ENCODE measurements around the gene NAALADL2.

The NAALADL2 gene

DNA sequence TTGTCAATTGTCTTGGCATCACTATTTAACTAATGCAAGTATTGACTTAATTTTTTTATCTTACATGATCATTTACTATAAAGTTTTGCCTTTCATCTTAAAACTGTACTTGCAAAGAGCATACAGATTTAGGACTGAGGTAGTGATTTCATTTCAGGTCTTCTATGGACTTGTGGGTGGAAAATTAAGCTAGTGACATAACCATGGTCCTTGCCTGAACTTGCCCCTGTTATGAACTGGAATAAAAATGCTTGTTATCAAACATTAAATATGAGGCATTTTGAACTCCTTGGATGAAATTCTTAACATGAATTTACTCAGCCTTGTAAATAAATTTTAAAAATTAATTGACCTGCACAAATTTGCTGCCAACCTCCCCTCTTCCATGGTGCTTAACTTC lies 712.0 kb downstream of the NAALADL2 start:
- Histone ChIP-seq H3K36me3 (ENCODE audit: control insufficient read depth, insufficient read depth, low read length) (no peaks in the 10 kb centered on the region), H3K27me3 (ENCODE audit: control insufficient read depth, insufficient read depth, low read length) (no peaks in the 10 kb centered on the region), H3K9me3 (ENCODE audit: control insufficient read depth, low read length) (no peaks in the 10 kb centered on the region), H3K4me3 (ENCODE audit: low read length) (no peak overlapping the region), H3K4me1 (ENCODE audit: control insufficient read depth, insufficient read depth, low read length) (no peaks in the 10 kb centered on the region), H3K9ac (ENCODE audit: low read length) (no peak overlapping the region)

DNA sequence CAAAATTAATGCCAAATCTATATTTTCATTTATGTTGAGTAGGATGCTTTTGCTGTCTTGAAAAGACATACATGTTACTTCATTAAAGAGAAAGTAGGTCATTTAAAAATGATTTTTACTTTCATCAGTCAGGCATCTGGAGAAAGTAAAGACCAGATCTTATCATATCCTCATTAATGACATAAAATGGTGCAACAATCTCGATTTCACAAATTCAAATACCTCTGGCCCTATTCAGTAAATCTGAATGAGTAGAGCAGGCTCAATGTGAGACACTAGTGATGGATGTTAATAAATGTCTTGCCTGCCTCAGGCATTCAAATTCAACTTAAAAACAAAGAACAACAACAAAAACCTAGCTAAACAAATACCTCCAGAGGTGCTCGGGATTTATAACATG lies 714.1 kb downstream of the NAALADL2 start:
- Histone ChIP-seq H3K9me3 (ENCODE audit: control insufficient read depth, low read length) (no peaks in the 10 kb centered on the region), H3K36me3 (ENCODE audit: control insufficient read depth, insufficient read depth, low read length) (no peaks in the 10 kb centered on the region), H3K4me3 (ENCODE audit: low read length) (no peak overlapping the region), H3K4me1 (ENCODE audit: control insufficient read depth, insufficient read depth, low read length) (no peaks in the 10 kb centered on the region), H3K27me3 (ENCODE audit: control insufficient read depth, insufficient read depth, low read length) (no peaks in the 10 kb centered on the region), H3K9ac (ENCODE audit: low read length) (no peak overlapping the region)

DNA sequence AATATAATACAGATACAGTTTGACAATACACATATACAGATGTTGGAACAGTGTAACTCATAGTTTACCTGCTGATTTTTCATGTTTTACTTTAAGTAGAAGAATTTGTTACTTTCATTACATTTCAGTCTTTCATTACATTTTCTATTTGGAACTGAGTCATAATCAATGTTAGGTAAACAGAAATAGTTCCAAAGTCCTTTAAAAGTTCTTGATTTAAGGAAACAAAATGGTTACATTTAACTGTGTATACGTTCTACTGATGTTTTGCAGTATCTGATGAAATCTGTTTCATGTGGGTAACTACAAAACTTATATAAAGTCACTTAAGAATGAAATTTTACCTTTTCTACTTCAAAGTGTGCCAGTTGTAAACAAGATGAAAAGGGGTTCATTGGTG lies 721.2 kb downstream of the NAALADL2 start:
- Histone ChIP-seq H3K9ac (ENCODE audit: low read length) (no peak overlapping the region), H3K36me3 (ENCODE audit: control insufficient read depth, insufficient read depth, low read length) (no peaks in the 10 kb centered on the region), H3K27me3 (ENCODE audit: control insufficient read depth, insufficient read depth, low read length) (no peaks in the 10 kb centered on the region), H3K4me1 (ENCODE audit: control insufficient read depth, insufficient read depth, low read length) (no peaks in the 10 kb centered on the region), H3K9me3 (ENCODE audit: control insufficient read depth, low read length) (no peaks in the 10 kb centered on the region), H3K4me3 (ENCODE audit: low read length) (no peak overlapping the region)

DNA sequence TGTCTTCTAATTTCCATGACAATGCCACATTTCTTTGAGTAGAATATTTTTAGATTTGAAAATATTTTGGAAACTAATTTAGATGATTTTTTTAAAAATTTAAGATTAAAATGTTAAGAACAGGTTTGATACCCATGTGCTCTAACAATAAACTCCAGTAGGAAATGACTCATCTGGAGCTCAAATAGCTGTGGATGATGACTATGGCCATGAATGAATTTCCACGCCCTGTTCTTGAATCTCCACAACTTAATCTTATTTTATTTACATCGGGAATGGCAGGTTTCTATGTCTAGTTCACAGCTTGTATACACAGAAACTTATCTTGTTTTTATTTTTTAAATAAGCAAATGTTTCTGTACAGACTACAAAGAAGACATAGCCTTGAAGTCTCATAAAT lies 726.8 kb downstream of the NAALADL2 start:
- H3K4me1 ChIP-seq (ENCODE audit: control insufficient read depth, insufficient read depth, low read length), result no peaks in the 10 kb centered on the region
- no peaks in the 10 kb centered on the region for H3K9me3 ChIP-seq (ENCODE audit: control insufficient read depth, low read length)
- no peaks in the 10 kb centered on the region for H3K36me3 ChIP-seq (ENCODE audit: control insufficient read depth, insufficient read depth, low read length)
- H3K27me3 ChIP-seq (ENCODE audit: control insufficient read depth, insufficient read depth, low read length), result no peaks in the 10 kb centered on the region
- no peak overlapping the region for H3K4me3 ChIP-seq (ENCODE audit: low read length)
- H3K9ac ChIP-seq (ENCODE audit: low read length), result no peak overlapping the region

DNA sequence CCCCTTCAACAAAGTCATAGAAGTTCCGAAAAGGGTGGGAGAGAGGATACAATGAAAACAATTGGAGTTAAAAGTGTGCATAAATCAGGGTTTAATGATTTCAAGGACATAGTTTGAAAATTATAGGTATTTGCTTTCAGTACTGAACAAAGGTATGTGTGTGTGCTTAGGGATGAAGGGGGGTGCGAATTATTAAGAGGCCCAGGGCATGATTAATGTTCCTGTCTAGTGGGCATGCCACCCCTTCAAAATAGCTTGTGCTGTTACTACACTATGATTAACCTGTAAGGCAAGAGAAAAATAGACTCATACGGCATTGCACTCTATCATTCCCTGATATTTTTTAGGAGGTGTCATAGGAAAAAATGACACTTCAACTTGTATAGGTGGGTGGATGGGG lies 731.6 kb downstream of the NAALADL2 start:
- Histone ChIP-seq H3K9me3 (ENCODE audit: control insufficient read depth, low read length) (no peaks in the 10 kb centered on the region), H3K9ac (ENCODE audit: low read length) (no peak overlapping the region), H3K27me3 (ENCODE audit: control insufficient read depth, insufficient read depth, low read length) (no peaks in the 10 kb centered on the region), H3K4me3 (ENCODE audit: low read length) (no peak overlapping the region), H3K36me3 (ENCODE audit: control insufficient read depth, insufficient read depth, low read length) (no peaks in the 10 kb centered on the region), H3K4me1 (ENCODE audit: control insufficient read depth, insufficient read depth, low read length) (no peaks in the 10 kb centered on the region)

DNA sequence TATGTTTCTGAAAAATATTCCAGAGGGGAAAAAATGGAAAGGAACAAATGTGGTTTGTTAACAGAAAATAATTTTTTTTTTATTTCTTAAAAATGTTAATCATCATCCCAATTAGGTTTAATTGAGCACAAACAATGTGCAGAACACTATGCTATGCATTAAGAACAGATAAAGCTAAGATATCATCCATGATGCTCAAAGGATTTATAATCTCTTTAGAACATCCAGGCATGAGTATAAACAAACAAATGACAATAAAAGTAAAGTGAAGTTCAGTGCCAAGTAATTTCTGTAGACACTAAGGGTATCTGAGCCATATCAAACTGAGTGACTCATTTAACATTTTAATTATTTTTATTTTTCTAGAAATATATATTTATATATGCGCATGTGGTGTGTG lies 732.2 kb downstream of the NAALADL2 start:
- Histone ChIP-seq H3K4me1 (ENCODE audit: control insufficient read depth, insufficient read depth, low read length) (no peaks in the 10 kb centered on the region), H3K9ac (ENCODE audit: low read length) (no peak overlapping the region), H3K36me3 (ENCODE audit: control insufficient read depth, insufficient read depth, low read length) (no peaks in the 10 kb centered on the region), H3K4me3 (ENCODE audit: low read length) (no peak overlapping the region), H3K27me3 (ENCODE audit: control insufficient read depth, insufficient read depth, low read length) (no peaks in the 10 kb centered on the region), H3K9me3 (ENCODE audit: control insufficient read depth, low read length) (no peaks in the 10 kb centered on the region)

DNA sequence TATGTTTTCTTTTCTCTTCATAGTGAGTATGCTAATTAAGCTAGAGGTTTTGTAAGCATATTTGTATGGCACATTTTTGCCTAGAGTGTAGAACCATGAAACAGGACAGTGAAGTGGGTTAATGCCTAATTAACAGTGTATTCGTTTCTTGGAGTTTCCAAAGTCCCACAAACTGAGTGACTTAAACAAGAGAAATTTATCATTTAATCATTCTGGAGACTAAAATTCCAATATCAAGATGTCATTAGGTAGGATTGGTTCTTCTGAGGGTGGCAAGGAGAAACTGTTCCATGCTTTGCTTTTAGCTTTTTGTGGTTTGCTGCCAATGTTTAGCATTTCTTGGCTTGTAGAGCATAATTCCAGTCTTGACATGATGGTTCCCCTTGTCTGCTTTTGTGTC lies 734.2 kb downstream of the NAALADL2 start:
- H3K9me3 ChIP-seq (ENCODE audit: control insufficient read depth, low read length), result no peaks in the 10 kb centered on the region
- no peaks in the 10 kb centered on the region for H3K36me3 ChIP-seq (ENCODE audit: control insufficient read depth, insufficient read depth, low read length)
- no peaks in the 10 kb centered on the region for H3K4me1 ChIP-seq (ENCODE audit: control insufficient read depth, insufficient read depth, low read length)
- H3K4me3 ChIP-seq (ENCODE audit: low read length), result no peak overlapping the region
- no peak overlapping the region for H3K9ac ChIP-seq (ENCODE audit: low read length)
- no peaks in the 10 kb centered on the region for H3K27me3 ChIP-seq (ENCODE audit: control insufficient read depth, insufficient read depth, low read length)

DNA sequence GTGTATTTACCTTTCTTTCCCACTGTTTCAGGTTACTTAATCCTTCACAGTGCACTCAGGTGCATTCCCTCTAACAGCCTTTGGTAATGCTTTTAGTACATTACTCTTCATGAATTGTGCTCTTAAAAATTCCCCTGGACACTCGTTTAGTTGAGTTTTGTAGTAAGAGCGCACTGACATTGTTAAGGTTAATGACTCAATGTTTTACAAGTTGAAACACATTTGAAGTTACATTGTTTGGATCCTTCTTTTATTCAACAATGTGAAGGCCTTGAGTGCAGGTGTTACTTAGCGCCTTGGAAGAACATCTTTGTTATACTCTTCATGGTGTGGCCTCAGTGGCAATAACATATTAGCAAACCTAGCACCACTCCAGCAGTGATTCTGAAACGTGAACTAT lies 739.6 kb downstream of the NAALADL2 start:
- Histone ChIP-seq H3K27me3 (ENCODE audit: control insufficient read depth, insufficient read depth, low read length) (no peaks in the 10 kb centered on the region), H3K4me1 (ENCODE audit: control insufficient read depth, insufficient read depth, low read length) (no peaks in the 10 kb centered on the region), H3K9me3 (ENCODE audit: control insufficient read depth, low read length) (no peaks in the 10 kb centered on the region), H3K9ac (ENCODE audit: low read length) (no peak overlapping the region), H3K4me3 (ENCODE audit: low read length) (no peak overlapping the region), H3K36me3 (ENCODE audit: control insufficient read depth, insufficient read depth, low read length) (no peaks in the 10 kb centered on the region)

DNA sequence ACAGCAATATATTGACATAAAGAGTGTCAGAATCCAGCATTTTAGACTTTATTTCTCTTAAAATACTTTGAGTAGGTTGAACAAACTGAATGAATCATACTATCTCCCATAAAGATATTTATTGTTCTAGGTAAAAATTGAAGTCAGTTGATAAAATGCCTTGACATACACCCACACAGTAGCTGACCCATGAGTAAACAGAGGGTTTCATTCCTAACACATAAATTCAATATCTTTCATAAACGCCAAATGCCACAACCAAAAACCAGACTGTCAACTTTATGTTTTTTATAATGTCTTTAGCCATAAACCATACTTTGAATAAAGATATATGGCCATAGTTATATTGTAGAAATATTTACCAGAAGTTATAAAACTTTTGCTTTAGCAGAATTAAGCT lies 742.4 kb downstream of the NAALADL2 start:
- Histone ChIP-seq H3K9ac (ENCODE audit: low read length) (no peak overlapping the region), H3K9me3 (ENCODE audit: control insufficient read depth, low read length) (no peaks in the 10 kb centered on the region), H3K4me1 (ENCODE audit: control insufficient read depth, insufficient read depth, low read length) (no peaks in the 10 kb centered on the region), H3K36me3 (ENCODE audit: control insufficient read depth, insufficient read depth, low read length) (no peaks in the 10 kb centered on the region), H3K27me3 (ENCODE audit: control insufficient read depth, insufficient read depth, low read length) (no peaks in the 10 kb centered on the region), H3K4me3 (ENCODE audit: low read length) (no peak overlapping the region)

DNA sequence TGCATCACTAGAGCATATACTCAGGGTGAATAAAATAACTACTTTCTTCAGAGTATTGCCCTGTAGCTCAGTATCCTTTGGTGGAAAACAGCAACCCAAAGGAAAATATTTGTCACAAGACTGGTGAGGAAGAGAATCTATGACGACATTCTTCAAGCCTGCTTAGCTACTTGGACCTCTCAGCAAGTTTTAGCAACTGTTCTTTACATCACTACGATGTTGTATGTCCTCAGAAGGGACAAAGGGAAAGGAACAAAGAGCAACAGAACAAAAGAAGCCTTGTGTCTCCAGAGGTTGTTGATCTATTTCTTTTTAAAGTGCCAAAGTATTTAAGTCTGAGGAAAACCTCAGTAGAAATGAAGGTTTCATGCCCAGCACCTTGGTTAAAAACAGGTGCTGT lies 746.7 kb downstream of the NAALADL2 start:
- Histone ChIP-seq H3K9ac (ENCODE audit: low read length) (no peak overlapping the region), H3K27me3 (ENCODE audit: control insufficient read depth, insufficient read depth, low read length) (no peaks in the 10 kb centered on the region), H3K9me3 (ENCODE audit: control insufficient read depth, low read length) (no peaks in the 10 kb centered on the region)

DNA sequence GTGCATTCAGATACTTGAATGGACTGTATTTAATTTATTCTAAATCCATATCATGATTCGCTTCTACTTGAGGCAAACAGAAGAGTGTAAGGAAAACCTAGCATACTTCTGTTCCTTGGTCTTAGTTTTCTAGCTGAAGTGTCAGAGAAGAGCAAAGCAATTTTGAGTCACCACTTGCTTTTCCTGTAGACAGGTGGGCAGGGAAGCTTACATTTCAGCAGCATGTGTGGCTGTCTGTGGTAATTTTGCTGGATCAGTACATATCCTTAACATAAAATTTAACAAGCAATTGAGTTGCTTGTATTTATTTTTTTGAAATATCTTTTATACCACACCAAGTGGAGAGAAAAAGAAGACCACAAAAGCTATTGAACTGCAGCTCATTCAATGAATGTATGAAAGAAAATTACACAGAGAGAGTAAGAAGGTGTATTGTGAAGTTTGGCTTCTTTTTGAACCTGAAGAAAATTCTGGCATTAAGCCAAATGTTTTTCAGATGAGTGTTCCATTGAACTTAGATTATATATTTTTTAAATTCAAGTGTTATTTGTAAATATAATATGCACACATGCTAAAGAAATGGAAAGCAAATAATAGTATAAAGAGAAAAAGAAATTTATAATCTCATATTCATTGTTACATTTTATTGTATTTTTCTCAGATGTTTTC lies 747.6 kb downstream of the NAALADL2 start:
- Histone ChIP-seq H3K4me3 (ENCODE audit: low read length) (no peak overlapping the region), H3K9me3 (ENCODE audit: control insufficient read depth, low read length) (no peaks in the 10 kb centered on the region), H3K4me1 (ENCODE audit: control insufficient read depth, insufficient read depth, low read length) (no peaks in the 10 kb centered on the region), H3K9ac (ENCODE audit: low read length) (no peak overlapping the region), H3K27me3 (ENCODE audit: control insufficient read depth, insufficient read depth, low read length) (no peaks in the 10 kb centered on the region), H3K36me3 (ENCODE audit: control insufficient read depth, insufficient read depth, low read length) (no peaks in the 10 kb centered on the region)

More for the DNA sequence above, 746.7 kb downstream of the NAALADL2 start:
- Histone ChIP-seq H3K36me3 (ENCODE audit: control insufficient read depth, insufficient read depth, low read length) (no peaks in the 10 kb centered on the region), H3K4me3 (ENCODE audit: low read length) (no peak overlapping the region), H3K4me1 (ENCODE audit: control insufficient read depth, insufficient read depth, low read length) (no peaks in the 10 kb centered on the region)

DNA sequence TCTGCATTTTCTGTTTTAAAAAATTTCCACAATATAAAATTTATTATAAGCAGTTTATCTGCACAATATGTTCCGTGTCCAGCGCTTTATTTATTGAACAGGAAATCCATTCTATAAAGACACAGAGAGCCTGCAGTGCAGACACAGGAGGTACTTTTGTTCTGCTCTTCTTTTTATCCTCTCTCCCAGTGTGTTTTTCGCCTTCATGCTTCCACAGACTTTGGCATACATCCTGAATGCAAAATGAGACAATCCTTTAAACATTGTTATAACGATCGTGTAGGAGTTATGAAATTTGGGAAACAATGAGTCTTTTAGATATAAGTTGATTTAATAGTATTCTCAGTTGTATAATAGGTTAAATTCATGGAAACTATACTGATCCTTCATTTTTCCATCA lies 749.2 kb downstream of the NAALADL2 start:
- Histone ChIP-seq H3K9me3 (ENCODE audit: control insufficient read depth, low read length) (no peaks in the 10 kb centered on the region), H3K4me1 (ENCODE audit: control insufficient read depth, insufficient read depth, low read length) (no peaks in the 10 kb centered on the region), H3K9ac (ENCODE audit: low read length) (no peak overlapping the region), H3K4me3 (ENCODE audit: low read length) (no peak overlapping the region), H3K27me3 (ENCODE audit: control insufficient read depth, insufficient read depth, low read length) (no peaks in the 10 kb centered on the region), H3K36me3 (ENCODE audit: control insufficient read depth, insufficient read depth, low read length) (no peaks in the 10 kb centered on the region)

DNA sequence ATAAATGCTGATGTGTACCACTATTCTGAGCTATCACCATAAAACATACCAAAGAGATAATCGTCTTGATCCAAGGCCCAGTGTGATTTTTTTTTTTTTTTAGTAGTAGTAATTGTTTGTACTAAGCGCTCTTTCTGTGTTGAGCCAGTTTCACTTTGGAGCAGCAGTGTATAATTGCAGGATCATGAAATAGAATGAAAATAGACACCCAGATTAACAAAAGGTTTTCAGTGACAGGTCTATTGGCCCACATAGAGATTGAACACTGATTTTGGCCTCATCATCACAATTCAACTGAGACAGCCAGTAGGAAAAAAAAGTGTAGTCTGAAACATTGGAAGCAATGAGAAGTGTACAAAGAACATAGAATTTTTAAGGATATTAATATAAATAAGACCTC lies 749.8 kb downstream of the NAALADL2 start:
- Histone ChIP-seq H3K9me3 (ENCODE audit: control insufficient read depth, low read length) (no peaks in the 10 kb centered on the region), H3K9ac (ENCODE audit: low read length) (no peak overlapping the region), H3K36me3 (ENCODE audit: control insufficient read depth, insufficient read depth, low read length) (no peaks in the 10 kb centered on the region), H3K4me3 (ENCODE audit: low read length) (no peak overlapping the region), H3K4me1 (ENCODE audit: control insufficient read depth, insufficient read depth, low read length) (no peaks in the 10 kb centered on the region), H3K27me3 (ENCODE audit: control insufficient read depth, insufficient read depth, low read length) (no peaks in the 10 kb centered on the region)
